OCI-LY7 (cell line): ENCODE results near the gene SAPCD2. TPM values are rescaled to one million over a fixed set of nuclear protein-coding genes. Genes with fewer than 3 reads are reported as not detected.

Source experiments
- BruUV-seq: library from RNA; stranded (reverse); fragments of 400-500 nt; replicated peaks from 2 replicates; lab custom pipeline; 2021; lab: Mats Ljungman, UMichigan
- CTCF ChIA-PET: fragments of 300-600 bp; sonication (Branson Sonifier 250); formaldehyde crosslinking; loops from one replicate; lab custom pipeline; 2022; ENCODE audit warnings: antibody characterized with exemption; ENCODE audit not compliant: unreplicated experiment; lab: Charles Lee
- POLR2A ChIA-PET: fragments of 300-600 bp; sonication (Branson Sonifier 250); formaldehyde crosslinking; loops from one replicate; lab custom pipeline; 2022; ENCODE audit warnings: antibody characterized with exemption; lab: Charles Lee
- DNase-seq: peaks from one replicate; pipeline ENCODE4 v3.0.0-alpha.2; 2015; ENCODE audit warnings: low spot score
- H2AFZ ChIP-seq: fragments of 200-600 bp; sonication (generic), shearing (Covaris generic); 2 replicates; pipeline ENCODE4 v1.6.1; 2014; ENCODE audit warnings: mild to moderate bottlenecking, antibody characterized with exemption, low read length, moderate library complexity
- H3K27ac ChIP-seq: fragments of 200-600 bp; sonication (generic); 2 replicates; pipeline ENCODE4 v1.5.1; 2014; ENCODE audit warnings: mixed run types, low read depth, mild to moderate bottlenecking, moderate library complexity, low read length, inconsistent platforms; ENCODE audit not compliant: poor library complexity, severe bottlenecking
- H3K36me3 ChIP-seq: fragments of 200-600 bp; sonication (generic); 2 replicates; pipeline ENCODE4 v1.6.1; 2014; ENCODE audit warnings: mild to moderate bottlenecking, antibody characterized with exemption, low read length, moderate library complexity, mixed read lengths; ENCODE audit not compliant: insufficient read depth
- H3K4me1 ChIP-seq: fragments of 200-600 bp; sonication (generic); 2 replicates; pipeline ENCODE4 v1.5.1; 2014; ENCODE audit warnings: mild to moderate bottlenecking, low read length; ENCODE audit not compliant: insufficient read depth, poor library complexity, severe bottlenecking
- H3K4me2 ChIP-seq: fragments of 200-600 bp; sonication (generic); 2 replicates; pipeline ENCODE4 v1.6.1; 2014; ENCODE audit warnings: mild to moderate bottlenecking, low read length
- H3K4me3 ChIP-seq: fragments of 200-600 bp; sonication (generic); 2 replicates; pipeline ENCODE4 v1.5.1; 2014; ENCODE audit warnings: mild to moderate bottlenecking, low read depth, low read length; ENCODE audit not compliant: poor library complexity, severe bottlenecking
- H3K79me2 ChIP-seq: fragments of 200-600 bp; sonication (generic); 2 replicates; pipeline ENCODE4 v1.6.1; 2016; ENCODE audit warnings: low read depth, mild to moderate bottlenecking, low read length, moderate library complexity, mixed read lengths; ENCODE audit not compliant: insufficient read depth
- H3K9me2 ChIP-seq: fragments of 200-600 bp; sonication (generic); 2 replicates; pipeline ENCODE4 v1.6.1; 2016; ENCODE audit warnings: mild to moderate bottlenecking, low read length, mixed read lengths; ENCODE audit not compliant: insufficient read depth
- H3K9me3 ChIP-seq: fragments of 200-600 bp; sonication (generic); 2 replicates; pipeline ENCODE4 v1.6.1; 2014; ENCODE audit warnings: mild to moderate bottlenecking, mixed run types, low read length, mixed read lengths
- H4K20me1 ChIP-seq: fragments of 200-600 bp; sonication (generic); 2 replicates; pipeline ENCODE4 v1.6.1; 2014; ENCODE audit warnings: mild to moderate bottlenecking, antibody characterized with exemption, low read length, moderate library complexity, mixed read lengths; ENCODE audit not compliant: insufficient read depth
- EZH2phosphoT487 ChIP-seq: fragments of 200-600 bp; sonication (generic); IDR thresholded peaks from 2 replicates; pipeline ENCODE4 v1.6.1; 2018; ENCODE audit warnings: low read depth, borderline replicate concordance, mild to moderate bottlenecking, mixed run types, antibody characterized with exemption, low read length, moderate library complexity, mixed read lengths
- intact Hi-C: fragments of 100-400 bp; cut with micrococcal nuclease; formaldehyde crosslinking; loops from one replicate; pipeline ENCODE4 v1.10.0; 2022; ENCODE audit not compliant: unreplicated experiment
- total RNA-seq, 2 experiments: library from RNA; depleted of rRNA in 1 of 2; stranded (reverse); fragments of >200 nt in 1 of 2; shearing (Covaris generic) in 1 of 2; gene quantifications; 2 replicates each; pipeline ENCODE4 v1.2.3, GENCODE V29; 2014 to 2022
- TF ChIP-seq, protein P1 (sequence below): fragments of 200-600 bp; sonication (generic); conservative IDR thresholded peaks from 2 replicates; pipeline ENCODE4 v1.5.1; 2014; ENCODE audit warnings: mild to moderate bottlenecking, antibody characterized with exemption, low read length, moderate library complexity, mixed read lengths

SAPCD2 gene
- total RNA-seq, 2 experiments from 2014 or later: 57.2 to 74.0 TPM

DNA sequence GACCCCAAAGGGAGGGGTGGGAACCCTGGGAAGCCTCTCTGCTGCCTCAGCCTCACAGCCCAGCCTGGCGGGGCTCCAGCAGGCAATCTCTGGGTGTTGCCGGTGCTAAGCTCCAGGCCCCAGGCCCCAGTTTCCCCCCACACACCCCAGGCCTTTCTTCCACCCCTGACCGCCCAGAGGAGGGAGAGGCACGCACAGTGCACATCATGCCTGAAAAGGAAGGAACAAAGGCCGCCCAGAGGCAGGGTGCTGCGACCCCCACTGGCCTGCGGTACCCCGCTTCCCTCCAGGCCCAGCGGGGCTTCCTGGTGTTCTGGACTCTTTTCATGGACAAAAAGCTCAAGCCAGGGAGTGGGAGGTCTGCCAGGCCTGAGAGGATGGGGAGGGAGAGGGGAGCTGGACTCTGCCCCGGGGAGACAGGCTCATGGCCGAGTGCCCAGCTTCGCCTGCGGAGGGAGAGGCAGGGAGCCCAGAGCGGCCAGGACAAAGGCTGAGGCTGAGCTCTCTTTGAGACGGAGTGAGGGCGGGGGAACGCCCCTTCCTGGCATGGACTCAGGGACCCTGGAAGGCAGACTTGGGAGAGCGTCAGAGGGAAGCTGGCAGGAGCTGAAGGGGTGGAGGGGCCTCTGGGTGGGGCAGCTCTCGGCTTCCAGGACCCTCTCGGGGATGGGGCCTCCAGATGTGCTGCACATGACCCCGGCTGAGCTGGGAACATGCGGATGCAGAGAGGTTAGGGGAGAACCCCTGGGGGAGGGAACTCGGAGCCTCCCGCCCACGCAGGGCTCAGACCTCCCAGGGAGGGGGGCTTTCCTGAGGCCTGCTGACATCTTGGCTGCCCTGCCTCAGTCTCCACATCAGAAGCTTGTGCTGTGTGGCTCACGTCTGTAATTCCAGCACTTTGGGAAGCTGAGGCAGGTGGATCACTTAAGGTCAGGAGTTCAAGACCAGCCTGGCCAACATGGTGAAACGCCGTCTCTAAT is 14.7 kb downstream of the SAPCD2 start:
- intact Hi-C loops: no loop called here
- BruUV-seq: no TSS peak
- Histone ChIP-seq H3K9me3 (no peaks in the 10 kb centered on the region), H3K4me3 (no peak overlapping the region), H3K4me1 (no peaks in the 10 kb centered on the region), H3K27ac (no peak overlapping the region), H3K36me3 (no peaks in the 10 kb centered on the region), H4K20me1 (no peaks in the 10 kb centered on the region), H3K9me2 (no peaks in the 10 kb centered on the region), H3K4me2 (no peak overlapping the region), H3K79me2 (no peaks in the 10 kb centered on the region), H2AFZ (no peak overlapping the region)
- no peak for DNase-seq
- ChIA-PET POLR2A (no interaction called here), CTCF (interaction anchor here (0.6 kb wide), 1 partner anchor 17 kb away, joined by 4 read pairs; no protein-coding TSS in a partner anchor)
- no peak for TF ChIP-seq EZH2phosphoT487
- TF ChIP-seq, protein P1, sequence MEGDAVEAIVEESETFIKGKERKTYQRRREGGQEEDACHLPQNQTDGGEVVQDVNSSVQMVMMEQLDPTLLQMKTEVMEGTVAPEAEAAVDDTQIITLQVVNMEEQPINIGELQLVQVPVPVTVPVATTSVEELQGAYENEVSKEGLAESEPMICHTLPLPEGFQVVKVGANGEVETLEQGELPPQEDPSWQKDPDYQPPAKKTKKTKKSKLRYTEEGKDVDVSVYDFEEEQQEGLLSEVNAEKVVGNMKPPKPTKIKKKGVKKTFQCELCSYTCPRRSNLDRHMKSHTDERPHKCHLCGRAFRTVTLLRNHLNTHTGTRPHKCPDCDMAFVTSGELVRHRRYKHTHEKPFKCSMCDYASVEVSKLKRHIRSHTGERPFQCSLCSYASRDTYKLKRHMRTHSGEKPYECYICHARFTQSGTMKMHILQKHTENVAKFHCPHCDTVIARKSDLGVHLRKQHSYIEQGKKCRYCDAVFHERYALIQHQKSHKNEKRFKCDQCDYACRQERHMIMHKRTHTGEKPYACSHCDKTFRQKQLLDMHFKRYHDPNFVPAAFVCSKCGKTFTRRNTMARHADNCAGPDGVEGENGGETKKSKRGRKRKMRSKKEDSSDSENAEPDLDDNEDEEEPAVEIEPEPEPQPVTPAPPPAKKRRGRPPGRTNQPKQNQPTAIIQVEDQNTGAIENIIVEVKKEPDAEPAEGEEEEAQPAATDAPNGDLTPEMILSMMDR: no peak

DNA sequence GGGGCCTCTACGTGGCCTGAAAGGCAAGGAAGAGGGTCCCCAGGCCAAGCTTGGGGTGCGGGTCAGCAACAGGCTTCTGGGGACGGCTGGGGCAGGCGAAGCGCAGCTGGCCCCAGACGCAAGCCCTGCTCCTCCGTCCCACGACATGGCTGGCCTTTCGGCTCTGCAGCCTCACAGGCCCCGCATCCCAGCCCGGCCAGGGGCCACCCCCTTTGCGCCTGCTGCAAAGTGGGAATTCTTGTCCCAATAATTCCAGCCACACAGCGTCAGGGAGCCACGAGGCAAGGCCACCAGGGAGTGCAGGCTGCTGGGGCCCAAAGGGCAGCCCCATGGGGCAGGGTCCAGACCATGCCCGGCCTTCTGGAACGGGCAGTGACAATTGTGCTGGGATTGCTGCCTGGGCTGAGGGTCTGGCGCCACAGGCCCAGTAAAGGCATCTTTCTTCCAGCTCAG is 15.4 kb downstream of the SAPCD2 start:
- intact Hi-C loops: no loop called here
- no peaks in the 10 kb centered on the region for H3K36me3 ChIP-seq
- no peak for DNase-seq
- no peaks in the 10 kb centered on the region for H4K20me1 ChIP-seq
- H3K9me3 ChIP-seq: no peaks in the 10 kb centered on the region
- POLR2A ChIA-PET: interaction anchor here (0.5 kb wide), 1 partner anchor 259 kb away, joined by 4 read pairs; the partner anchor contains the start of gene CCDC183
- no peaks in the 10 kb centered on the region for H3K4me1 ChIP-seq
- no TSS peak for BruUV-seq
- no peak overlapping the region for H3K27ac ChIP-seq
- no peaks in the 10 kb centered on the region for H3K9me2 ChIP-seq
- TF ChIP-seq, protein P1: no peak
- CTCF ChIA-PET: no interaction called here
- H3K4me2 ChIP-seq: no peak overlapping the region
- no peak overlapping the region for H2AFZ ChIP-seq
- no peaks in the 10 kb centered on the region for H3K79me2 ChIP-seq
- no peak overlapping the region for H3K4me3 ChIP-seq
